Frontal cortex (tissue), 1 donor: ENCODE measurements around the gene VPS13C. TPM values are rescaled to one million over a fixed set of nuclear protein-coding genes. Genes with fewer than 3 reads are reported as not detected.

ENCODE experiments used
- total RNA-seq: library from RNA; depleted of rRNA; stranded (reverse); fragments of >200 nt; gene quantifications from one replicate; pipeline ENCODE4 v1.2.3, GENCODE V29; 2014

Gene VPS13C
- total RNA-seq, 1 donor from 2014 or later: 95.4 TPM

Other genes starting within 250 kb of the VPS13C start
- under 0.01 TPM for gene C2CD4A, start 6.5 kb upstream of the VPS13C start, total RNA-seq
- gene C2CD4B, start 104.8 kb upstream of the VPS13C start, total RNA-seq: 0.41 TPM